Naive thymus-derived CD8-positive, alpha-beta T cell (primary cell): ENCODE measurements around the gene NCOA3. TPM values are rescaled to one million over a fixed set of nuclear protein-coding genes. Genes with fewer than 3 reads are reported as not detected.

Experiments used
- ATAC-seq, 2 donors: fragments of 150-1000 bp; cut with Tn5 transposase in 1 of 2; sonication (Bioruptor Pico), chemical (Tn5 transposase) in 1 of 2; 1 replicate in 1 of 2; 2 replicates in 1 of 2; pipeline ENCODE4 v1.10.0; 2021; ENCODE audit warnings: mild to moderate bottlenecking in 2 of 2, moderate library complexity in 2 of 2
- POLR2A ChIA-PET: fragments of 350-600 bp; sonication (Branson Sonifier 250); formaldehyde crosslinking; loops from one replicate; lab custom pipeline; 2021; ENCODE audit warnings: antibody characterized with exemption; lab: Charles Lee
- DNase-seq, 10 donors: peaks; one replicate each; pipeline versions ENCODE4 v3.0.0 to v3.0.0-alpha.2; 2020 to 2022
- H3K27ac Mint-ChIP-seq, 10 donors: one replicate each; pipeline ENCODE4 v1.8.0; 2020 to 2022; ENCODE audit warnings: mild to moderate bottlenecking in 10 of 10, mixed read lengths in 10 of 10, moderate library complexity in 4 of 10, inconsistent platforms in 1 of 10
- H3K27me3 Mint-ChIP-seq, 5 donors: one replicate each; pipeline ENCODE4 v1.8.0; 2021 to 2022; ENCODE audit warnings: mixed read lengths in 5 of 5
- H3K36me3 Mint-ChIP-seq, 3 donors: one replicate each; pipeline ENCODE4 v1.8.0; 2020 to 2022; ENCODE audit warnings: mixed read lengths in 3 of 3, mild to moderate bottlenecking in 2 of 3, inconsistent platforms in 1 of 3
- H3K4me1 Mint-ChIP-seq, 4 donors: one replicate each; pipeline ENCODE4 v1.8.0; 2021 to 2022; ENCODE audit warnings: mixed read lengths in 4 of 4
- H3K4me3 Mint-ChIP-seq, 10 donors: one replicate each; pipeline ENCODE4 v1.8.0; 2020 to 2022; ENCODE audit warnings: mild to moderate bottlenecking in 10 of 10, mixed read lengths in 10 of 10, moderate library complexity in 6 of 10, inconsistent platforms in 1 of 10
- H3K9me3 Mint-ChIP-seq, 9 donors: one replicate each; pipeline ENCODE4 v1.8.0; 2020 to 2022; ENCODE audit warnings: mixed read lengths in 9 of 9, mild to moderate bottlenecking in 3 of 9, inconsistent platforms in 1 of 9, moderate library complexity in 1 of 9
- polyA plus RNA-seq, 3 donors: library from polyadenylated mRNA; unstranded; fragments of 300-500 nt; fragmentation: Illumina TruSeq; gene quantifications; one replicate each; pipeline ENCODE4 v1.2.3, GENCODE V29; 2021
- total RNA-seq, 8 experiments: library from RNA in 2 of 8; stranded (reverse) in 2 of 8; gene quantifications; one replicate each; pipeline ENCODE4 v1.2.3 and lab custom pipeline; 2021 to 2026

NCOA3 gene
- total and polyA plus RNA-seq, 5 experiments from 2014 or later, result 18.4 to 106 (median 27.8) TPM

DNA sequence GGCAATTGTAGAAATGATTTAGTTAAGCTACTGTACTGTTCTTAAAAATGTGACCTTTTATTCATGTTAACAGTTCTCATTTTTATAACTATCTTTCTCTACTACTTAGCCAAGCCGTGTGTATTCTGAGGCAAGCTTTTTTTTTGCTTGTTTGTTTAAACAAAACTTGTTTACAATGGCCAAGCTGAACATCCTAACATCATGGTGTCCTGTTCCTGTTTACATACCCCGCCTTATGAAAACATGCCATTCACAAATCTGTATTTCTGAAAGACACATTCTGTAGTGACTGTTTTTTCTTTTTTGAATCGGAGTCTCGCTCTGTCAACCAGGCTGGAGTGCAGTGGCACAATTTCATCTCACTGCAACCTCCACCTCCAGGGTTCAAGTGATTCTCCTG lies 140.9 kb downstream of the NCOA3 start:
- POLR2A ChIA-PET, result no interaction called here
- no peak for DNase-seq
- H3K27ac Mint-ChIP-seq, result peak overlapping the region in 3 of 10 donors; percentile 26 to 69 (median 37)

DNA sequence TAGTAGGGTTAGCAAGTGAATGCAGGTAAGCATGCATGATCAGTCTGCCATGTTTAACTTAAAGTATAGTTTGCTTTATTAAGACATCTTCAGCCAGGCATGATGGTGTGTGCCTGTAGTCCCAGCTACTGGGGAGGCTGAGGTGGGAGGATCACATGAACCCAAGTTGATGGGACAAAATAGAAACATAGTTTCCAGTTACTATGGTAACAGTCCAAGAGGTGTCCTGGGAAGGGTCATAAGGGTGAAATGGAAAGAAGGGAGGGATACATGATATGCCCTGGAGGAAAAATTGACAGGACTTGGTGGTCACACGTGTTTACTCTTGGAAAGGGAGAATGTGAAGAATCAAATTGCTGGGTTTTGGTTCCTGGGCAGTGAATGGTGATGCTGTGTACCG lies 143.9 kb downstream of the NCOA3 start:
- Mint-ChIP-seq H3K27me3 (no peaks in the 10 kb centered on the region), H3K9me3 (no peaks in the 10 kb centered on the region), H3K4me1 (peaks cover 0 to 10% (median 3%) of the 10 kb centered on the region in 4 donors), H3K4me3 (no peak overlapping the region), H3K36me3 (peaks cover 0 to 92% (median 23%) of the 10 kb centered on the region in 3 donors), H3K27ac (peak overlapping the region in 2 of 10 donors; percentile 63 to 87)
- ATAC-seq, result no peak
- DNase-seq, result no peak
- POLR2A ChIA-PET, result no interaction called here

More for the DNA sequence above, 140.9 kb downstream of the NCOA3 start:
- Mint-ChIP-seq H3K4me3 (no peak overlapping the region), H3K4me1 (peaks cover 0 to 10% (median 4%) of the 10 kb centered on the region in 4 donors), H3K9me3 (no peaks in the 10 kb centered on the region), H3K27me3 (no peaks in the 10 kb centered on the region), H3K36me3 (peaks cover 4 to 90% (median 25%) of the 10 kb centered on the region in 3 donors)
- no peak for ATAC-seq

DNA sequence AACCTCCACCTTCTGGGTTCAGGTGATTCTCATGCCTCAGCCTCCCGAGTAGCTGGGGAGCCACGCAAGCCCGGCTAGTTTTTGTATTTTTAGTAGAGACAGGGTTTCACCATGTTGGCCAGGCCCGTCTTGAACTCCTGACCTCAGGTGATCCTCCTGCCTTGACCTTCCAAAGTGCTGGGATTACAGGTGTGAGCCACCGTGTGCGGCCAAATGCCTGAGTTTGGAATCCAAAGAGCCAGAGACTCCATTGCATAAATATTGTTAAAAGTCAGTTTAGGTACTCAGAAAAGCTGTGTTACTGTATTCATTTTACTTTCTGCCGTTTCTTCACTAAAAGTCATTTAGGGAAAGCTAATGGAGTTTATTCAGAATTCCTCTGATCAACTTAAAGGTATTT lies 146.3 kb downstream of the NCOA3 start:
- Mint-ChIP-seq H3K9me3 (no peaks in the 10 kb centered on the region), H3K27ac (peak overlapping the region in 2 of 10 donors; percentile 15 to 23), H3K36me3 (peaks cover 5 to 94% (median 26%) of the 10 kb centered on the region in 3 donors), H3K4me1 (peaks cover 0 to 10% (median 4%) of the 10 kb centered on the region in 4 donors), H3K27me3 (no peaks in the 10 kb centered on the region), H3K4me3 (no peak overlapping the region)
- ATAC-seq (no peak), DNase-seq (no peak)
- POLR2A ChIA-PET, result interaction anchor here (0.7 kb wide), 1 partner anchor 650 kb away, joined by 3 read pairs; no protein-coding TSS in a partner anchor

DNA sequence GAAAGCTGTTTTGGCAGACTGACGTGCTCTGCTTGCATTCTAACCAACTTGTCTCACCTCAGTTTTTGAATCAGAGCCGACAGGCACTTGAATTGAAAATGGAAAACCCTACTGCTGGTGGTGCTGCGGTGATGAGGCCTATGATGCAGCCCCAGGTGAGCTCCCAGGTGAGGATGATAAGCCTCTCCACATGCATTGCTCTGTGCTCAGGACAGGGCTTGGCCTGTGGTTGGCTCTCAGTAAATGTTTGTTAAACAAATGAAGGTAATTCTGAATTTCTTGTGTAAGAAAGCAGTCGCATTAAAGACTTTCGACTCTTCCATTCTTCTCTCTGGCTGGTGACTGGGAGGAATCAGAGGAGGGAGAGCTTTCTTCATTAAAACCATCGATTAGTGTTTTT lies 147.3 kb downstream of the NCOA3 start:
- Mint-ChIP-seq H3K9me3 (no peaks in the 10 kb centered on the region), H3K27me3 (no peaks in the 10 kb centered on the region), H3K4me1 (peaks cover 0 to 10% (median 3%) of the 10 kb centered on the region in 4 donors), H3K4me3 (no peak overlapping the region), H3K27ac (peak overlapping the region in 3 of 10 donors; percentile 14 to 65 (median 17)), H3K36me3 (peaks cover 5 to 94% (median 24%) of the 10 kb centered on the region in 3 donors)
- no peak for DNase-seq
- POLR2A ChIA-PET, result no interaction called here
- ATAC-seq, result no peak

DNA sequence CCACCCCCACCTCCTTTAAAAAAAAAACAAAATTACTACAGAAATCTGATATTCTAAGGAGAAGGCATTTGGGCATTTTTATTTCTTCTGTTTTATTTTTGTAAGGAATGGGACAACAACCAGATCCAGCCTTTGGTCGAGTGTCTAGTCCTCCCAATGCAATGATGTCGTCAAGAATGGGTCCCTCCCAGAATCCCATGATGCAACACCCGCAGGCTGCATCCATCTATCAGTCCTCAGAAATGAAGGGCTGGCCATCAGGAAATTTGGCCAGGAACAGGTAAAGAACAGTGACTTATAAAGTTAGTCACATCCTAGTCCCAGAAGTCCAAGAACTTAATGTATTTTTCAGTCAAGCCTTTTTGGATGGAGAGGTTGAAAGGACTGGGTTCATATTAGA lies 150.6 kb downstream of the NCOA3 start:
- POLR2A ChIA-PET, result no interaction called here
- peaks cover 0 to 3% (median 0%) of the 10 kb centered on the region in 4 donors for H3K4me1 Mint-ChIP-seq
- DNase-seq (no peak), ATAC-seq (no peak)
- no peaks in the 10 kb centered on the region for H3K27me3 Mint-ChIP-seq
- no peaks in the 10 kb centered on the region for H3K9me3 Mint-ChIP-seq
- peaks cover 5 to 95% (median 24%) of the 10 kb centered on the region in 3 donors for H3K36me3 Mint-ChIP-seq
- H3K27ac Mint-ChIP-seq, result peak overlapping the region in 2 of 10 donors; percentile 48
- H3K4me3 Mint-ChIP-seq, result no peak overlapping the region

DNA sequence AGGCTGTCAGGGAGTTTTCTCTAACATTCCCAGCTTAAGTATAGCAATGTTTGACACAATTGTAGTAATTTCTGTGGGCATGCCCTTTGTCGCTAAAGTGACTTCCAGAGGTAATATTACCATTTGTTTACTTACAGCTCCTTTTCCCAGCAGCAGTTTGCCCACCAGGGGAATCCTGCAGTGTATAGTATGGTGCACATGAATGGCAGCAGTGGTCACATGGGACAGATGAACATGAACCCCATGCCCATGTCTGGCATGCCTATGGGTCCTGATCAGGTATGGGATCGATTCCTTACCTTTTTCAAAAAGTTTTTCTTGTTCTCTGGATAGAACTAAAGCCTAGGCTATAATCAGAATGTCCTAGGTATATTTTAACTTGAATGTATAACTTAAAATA lies 151.1 kb downstream of the NCOA3 start:
- ATAC-seq, result no peak
- no peak overlapping the region for H3K4me3 Mint-ChIP-seq
- POLR2A ChIA-PET, result interaction anchor here (0.7 kb wide), 1 partner anchor 72 kb away, joined by 3 read pairs; no protein-coding TSS in a partner anchor
- peak overlapping the region in 1 of 10 donors; percentile 25 for H3K27ac Mint-ChIP-seq
- H3K36me3 Mint-ChIP-seq, result peaks cover 5 to 95% (median 22%) of the 10 kb centered on the region in 3 donors
- no peak for DNase-seq
- H3K27me3 Mint-ChIP-seq, result no peaks in the 10 kb centered on the region
- H3K9me3 Mint-ChIP-seq, result no peaks in the 10 kb centered on the region
- peaks cover 0 to 3% (median 0%) of the 10 kb centered on the region in 4 donors for H3K4me1 Mint-ChIP-seq

DNA sequence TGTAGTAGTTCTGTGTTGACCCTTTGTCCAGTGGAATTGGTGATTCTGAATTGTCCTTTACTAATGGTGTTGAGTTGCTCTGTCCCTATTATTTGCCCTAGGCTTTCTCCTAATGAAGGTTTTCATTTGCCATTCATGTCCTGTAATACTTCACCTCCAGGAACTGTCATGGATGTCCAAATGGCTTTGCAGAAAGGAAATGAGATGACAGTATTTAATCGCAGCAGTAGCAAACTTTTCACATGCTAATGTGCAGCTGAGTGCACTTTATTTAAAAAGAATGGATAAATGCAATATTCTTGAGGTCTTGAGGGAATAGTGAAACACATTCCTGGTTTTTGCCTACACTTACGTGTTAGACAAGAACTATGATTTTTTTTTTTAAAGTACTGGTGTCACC lies 152.2 kb downstream of the NCOA3 start:
- Mint-ChIP-seq H3K27me3 (no peaks in the 10 kb centered on the region), H3K27ac (peak overlapping the region in 2 of 10 donors; percentile 3 to 58), H3K36me3 (peaks cover 5 to 91% (median 17%) of the 10 kb centered on the region in 3 donors), H3K4me1 (peaks cover 0 to 3% (median under 1%) of the 10 kb centered on the region in 4 donors), H3K9me3 (no peaks in the 10 kb centered on the region), H3K4me3 (no peak overlapping the region)
- POLR2A ChIA-PET, result interaction anchor here (0.7 kb wide), 1 partner anchor 1611 kb away, joined by 3 read pairs; no protein-coding TSS in a partner anchor
- DNase-seq (no peak), ATAC-seq (no peak)

DNA sequence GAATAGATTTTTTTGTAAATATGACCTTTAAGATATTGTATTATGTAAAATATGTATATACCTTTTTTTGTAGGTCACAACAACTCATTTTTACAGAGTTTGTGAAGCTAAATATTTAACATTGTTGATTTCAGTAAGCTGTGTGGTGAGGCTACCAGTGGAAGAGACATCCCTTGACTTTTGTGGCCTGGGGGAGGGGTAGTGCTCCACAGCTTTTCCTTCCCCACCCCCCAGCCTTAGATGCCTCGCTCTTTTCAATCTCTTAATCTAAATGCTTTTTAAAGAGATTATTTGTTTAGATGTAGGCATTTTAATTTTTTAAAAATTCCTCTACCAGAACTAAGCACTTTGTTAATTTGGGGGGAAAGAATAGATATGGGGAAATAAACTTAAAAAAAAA lies 152.7 kb downstream of the NCOA3 start:
- Mint-ChIP-seq H3K4me1 (peaks cover 0 to 3% (median under 1%) of the 10 kb centered on the region in 4 donors), H3K4me3 (peak overlapping the region in 1 of 10 donors; percentile 15), H3K36me3 (peaks cover 5 to 86% (median 13%) of the 10 kb centered on the region in 3 donors), H3K9me3 (no peaks in the 10 kb centered on the region), H3K27me3 (no peaks in the 10 kb centered on the region), H3K27ac (peak overlapping the region in 3 of 10 donors; percentile 24 to 83 (median 69))
- POLR2A ChIA-PET, result no interaction called here
- ATAC-seq (no peak), DNase-seq (no peak)

DNA sequence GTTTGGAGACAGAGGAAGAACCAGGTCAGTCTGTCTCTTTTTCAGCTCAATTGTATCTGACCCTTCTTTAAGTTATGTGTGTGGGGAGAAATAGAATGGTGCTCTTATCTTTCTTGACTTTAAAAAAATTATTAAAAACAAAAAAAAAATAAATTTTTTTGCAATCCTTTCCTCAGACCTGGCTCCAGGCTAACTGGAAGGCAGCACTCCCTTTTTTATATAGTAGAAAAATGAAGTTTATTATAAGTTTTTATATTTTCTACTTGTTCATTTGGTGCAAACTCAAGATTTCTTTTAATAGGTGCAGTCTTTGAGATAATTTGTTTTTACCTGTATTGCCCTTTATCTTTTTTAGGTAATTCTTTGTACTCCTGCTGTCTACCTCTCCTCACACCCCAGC lies 153.9 kb downstream of the NCOA3 start:
- no peak for DNase-seq
- H3K36me3 Mint-ChIP-seq, result peaks cover 5 to 75% (median 13%) of the 10 kb centered on the region in 3 donors
- no peak overlapping the region for H3K4me3 Mint-ChIP-seq
- ATAC-seq, result no peak
- H3K4me1 Mint-ChIP-seq, result peaks cover 0 to 3% (median under 1%) of the 10 kb centered on the region in 4 donors
- no peaks in the 10 kb centered on the region for H3K9me3 Mint-ChIP-seq
- peak overlapping the region in 3 of 10 donors; percentile 35 to 49 (median 43) for H3K27ac Mint-ChIP-seq
- POLR2A ChIA-PET, result no interaction called here
- no peaks in the 10 kb centered on the region for H3K27me3 Mint-ChIP-seq

DNA sequence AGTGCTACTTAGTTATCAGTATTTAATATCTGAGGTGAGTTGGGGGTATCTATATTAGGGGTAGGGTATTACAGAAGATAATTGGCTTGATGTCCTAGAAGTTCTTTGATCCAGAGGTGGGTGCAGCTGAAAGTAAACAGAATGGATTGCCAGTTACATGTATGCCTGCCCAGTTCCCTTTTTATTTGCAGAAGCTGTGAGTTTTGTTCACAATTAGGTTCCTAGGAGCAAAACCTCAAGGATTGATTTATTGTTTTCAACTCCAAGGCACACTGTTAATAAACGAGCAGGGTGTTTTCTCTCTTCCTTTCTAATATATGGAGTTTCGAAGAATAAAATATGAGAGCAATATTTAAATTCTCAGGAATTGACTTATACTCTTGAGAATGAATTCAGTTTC lies 154.6 kb downstream of the NCOA3 start:
- H3K4me1 Mint-ChIP-seq, result peaks cover 0 to 2% (median 0%) of the 10 kb centered on the region in 4 donors
- H3K4me3 Mint-ChIP-seq, result no peak overlapping the region
- peak overlapping the region in 2 of 10 donors; percentile 9 to 35 for H3K27ac Mint-ChIP-seq

DNA sequence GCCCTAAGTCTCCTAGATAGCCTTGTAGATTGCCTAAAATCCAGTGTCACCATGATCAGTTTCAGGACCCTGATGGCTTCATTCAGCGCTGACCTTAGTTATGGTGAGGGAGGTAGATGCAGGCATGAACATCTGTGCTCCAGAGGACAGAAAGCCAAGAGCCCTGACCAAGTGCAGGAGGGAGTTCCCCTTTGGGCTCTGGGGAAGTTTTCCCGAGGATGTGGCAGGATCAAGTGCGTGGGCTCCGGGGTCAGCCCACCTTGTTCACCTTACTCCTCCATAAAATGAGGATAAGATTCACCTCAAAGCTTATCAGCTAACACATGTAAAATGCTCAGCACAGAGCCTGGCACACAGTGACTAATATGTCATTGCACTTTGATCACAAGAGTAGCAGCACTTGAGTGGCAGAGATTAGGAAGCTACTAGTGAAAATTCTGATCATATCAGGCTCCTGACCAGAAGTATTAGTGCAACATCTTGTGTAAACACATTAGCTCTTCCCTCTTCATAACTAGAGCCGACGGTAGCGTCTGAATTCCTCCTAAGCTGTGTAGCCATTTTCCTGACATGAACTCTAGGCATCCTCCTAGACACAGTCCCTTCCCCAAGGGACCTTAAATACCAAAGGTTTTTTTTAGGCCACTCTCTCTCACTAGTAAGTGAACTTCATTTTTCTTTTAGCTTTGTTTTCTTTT lies 158.4 kb downstream of the NCOA3 start:
- ATAC-seq (no peak), DNase-seq (no peak)
- POLR2A ChIA-PET, result no interaction called here
- peaks cover 0 to 40% (median 0%) of the 10 kb centered on the region in 3 donors for H3K36me3 Mint-ChIP-seq
- H3K4me3 Mint-ChIP-seq, result no peak overlapping the region
- peak overlapping the region in 3 of 10 donors; percentile 11 to 92 (median 41) for H3K27ac Mint-ChIP-seq
- H3K27me3 Mint-ChIP-seq, result no peaks in the 10 kb centered on the region
- no peaks in the 10 kb centered on the region for H3K9me3 Mint-ChIP-seq
- peaks cover 0 to 11% (median 6%) of the 10 kb centered on the region in 4 donors for H3K4me1 Mint-ChIP-seq

More for the DNA sequence above, 154.6 kb downstream of the NCOA3 start:
- no peak for DNase-seq
- no peak for ATAC-seq
- POLR2A ChIA-PET, result interaction anchor here (1.0 kb wide), 1 partner anchor 154 kb away, joined by 3 read pairs; no protein-coding TSS in a partner anchor
- Mint-ChIP-seq H3K27me3 (no peaks in the 10 kb centered on the region), H3K9me3 (no peaks in the 10 kb centered on the region), H3K36me3 (peaks cover under 1 to 75% (median 10%) of the 10 kb centered on the region in 3 donors)

DNA sequence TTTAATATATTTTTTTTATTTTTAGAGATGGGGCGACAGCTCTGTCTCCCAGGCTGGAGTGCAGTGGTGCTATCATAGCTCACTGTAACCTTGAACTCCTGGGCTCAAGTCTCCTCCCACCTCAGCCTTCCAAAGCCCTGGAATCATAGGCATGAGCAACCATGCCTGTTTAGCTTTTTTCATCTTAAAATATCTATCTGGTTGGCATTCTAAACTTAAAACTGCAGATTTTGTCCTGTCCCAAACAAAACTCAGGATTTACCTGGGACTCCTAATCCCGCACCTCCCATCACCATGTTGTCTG lies 158.9 kb downstream of the NCOA3 start:
- peak overlapping the region in 5 of 10 donors; percentile 16 to 64 (median 41) for H3K27ac Mint-ChIP-seq
- H3K9me3 Mint-ChIP-seq, result no peaks in the 10 kb centered on the region
- H3K4me3 Mint-ChIP-seq, result no peak overlapping the region
- ATAC-seq, result no peak
- peaks cover 0 to 35% (median 0%) of the 10 kb centered on the region in 3 donors for H3K36me3 Mint-ChIP-seq
- peaks cover 0 to 11% (median 6%) of the 10 kb centered on the region in 4 donors for H3K4me1 Mint-ChIP-seq
- H3K27me3 Mint-ChIP-seq, result no peaks in the 10 kb centered on the region
- DNase-seq, result no peak
- POLR2A ChIA-PET, result no interaction called here
